ENCODE measurements around the gene ITPR2.

Gene ITPR2

GRCh38 chr12:26870491-26871419 is 37.8 kb upstream of the ITPR2 start:
- H3K9me2 ChIP-seq (replicated peaks; ENCODE audit: insufficient read depth, low read length): no peaks in the 10 kb centered on the region
- H3K79me2 ChIP-seq (ENCODE audit: low read length): no peaks in the 10 kb centered on the region
- H3K9me3 ChIP-seq (replicated peaks; ENCODE audit: insufficient read depth, low read length): no peaks in the 10 kb centered on the region
- peak; percentile 80 for DNase-seq
- peak overlapping the region; percentile 86 for H3K4me2 ChIP-seq (ENCODE audit: low read depth, low read length)
- H3F3A ChIP-seq (ENCODE audit: insufficient read depth, low read length): peaks cover 40% of the 10 kb centered on the region
- no peak for TF ChIP-seq EZH2 (optimal IDR thresholded peaks at IDR 0.05; ENCODE audit: low read depth, low read length)
- TF ChIP-seq CTCF (IDR thresholded peaks at IDR 0.05; ENCODE audit: low read length): no peak
- no peak for TF ChIP-seq EZH2phosphoT487 (IDR thresholded peaks at IDR 0.05; ENCODE audit: low read length)
- H3K4me3 ChIP-seq (ENCODE audit: low read length): peak overlapping the region; percentile 48
- H2AFZ ChIP-seq (ENCODE audit: low read length): peak overlapping the region; percentile 23; the same call in 1 of the 2 replicates
- H3K9ac ChIP-seq (ENCODE audit: low read length): peak overlapping the region; percentile 60
- peaks cover 63% of the 10 kb centered on the region for H3K4me1 ChIP-seq (ENCODE audit: low read length)
- H4K20me1 ChIP-seq (ENCODE audit: insufficient read depth, low read length): no peaks in the 10 kb centered on the region
- no peaks in the 10 kb centered on the region for H3K36me3 ChIP-seq (replicated peaks; ENCODE audit: insufficient read depth, low read length)
- H3K27ac ChIP-seq (ENCODE audit: low read length): peak overlapping the region; percentile 95
- no peaks in the 10 kb centered on the region for H3K27me3 ChIP-seq (replicated peaks; ENCODE audit: insufficient read depth, low read length)

- Histone ChIP-seq H3K9ac (ENCODE audit: low read length) (peak overlapping the region; percentile 60), H3K9me3 (replicated peaks; ENCODE audit: insufficient read depth, low read length) (no peaks in the 10 kb centered on the region), H3K9me2 (replicated peaks; ENCODE audit: insufficient read depth, low read length) (no peaks in the 10 kb centered on the region), H3K4me3 (ENCODE audit: low read length) (peak overlapping the region; percentile 48), H3K79me2 (ENCODE audit: low read length) (no peaks in the 10 kb centered on the region), H2AFZ (ENCODE audit: low read length) (0 out of 2 replicates have a peak overlapping the region, but pooled peaks have one; percentile 20), H3K4me1 (ENCODE audit: low read length) (peaks cover 61% of the 10 kb centered on the region), H3K27ac (ENCODE audit: low read length) (peak overlapping the region; percentile 95), H3K36me3 (replicated peaks; ENCODE audit: insufficient read depth, low read length) (no peaks in the 10 kb centered on the region), H3K27me3 (replicated peaks; ENCODE audit: insufficient read depth, low read length) (no peaks in the 10 kb centered on the region), H4K20me1 (ENCODE audit: insufficient read depth, low read length) (no peaks in the 10 kb centered on the region), H3K4me2 (ENCODE audit: low read depth, low read length) (peak overlapping the region; percentile 86), H3F3A (ENCODE audit: insufficient read depth, low read length) (peaks cover 40% of the 10 kb centered on the region)
- TF ChIP-seq EZH2phosphoT487 (IDR thresholded peaks at IDR 0.05; ENCODE audit: low read length) (no peak), CTCF (IDR thresholded peaks at IDR 0.05; ENCODE audit: low read length) (no peak), EZH2 (optimal IDR thresholded peaks at IDR 0.05; ENCODE audit: low read depth, low read length) (no peak)
- peak; percentile 61 for DNase-seq
Measured at GRCh38 chr12:26869908-26870459, 37.0 kb upstream of the ITPR2 start.

- TF ChIP-seq CTCF (IDR thresholded peaks at IDR 0.05; ENCODE audit: low read length) (no peak), EZH2phosphoT487 (IDR thresholded peaks at IDR 0.05; ENCODE audit: low read length) (no peak), EZH2 (optimal IDR thresholded peaks at IDR 0.05; ENCODE audit: low read depth, low read length) (no peak)
- Histone ChIP-seq H2AFZ (ENCODE audit: low read length) (no peak overlapping the region), H3K9me3 (replicated peaks; ENCODE audit: insufficient read depth, low read length) (no peaks in the 10 kb centered on the region), H3K9me2 (replicated peaks; ENCODE audit: insufficient read depth, low read length) (no peaks in the 10 kb centered on the region), H4K20me1 (ENCODE audit: insufficient read depth, low read length) (no peaks in the 10 kb centered on the region), H3K27me3 (replicated peaks; ENCODE audit: insufficient read depth, low read length) (no peaks in the 10 kb centered on the region), H3K4me1 (ENCODE audit: low read length) (peaks cover 55% of the 10 kb centered on the region), H3K27ac (ENCODE audit: low read length) (peak overlapping the region; percentile 95; the same call in 1 of the 2 replicates), H3F3A (ENCODE audit: insufficient read depth, low read length) (peaks cover 40% of the 10 kb centered on the region), H3K4me2 (ENCODE audit: low read depth, low read length) (no peak overlapping the region), H3K9ac (ENCODE audit: low read length) (no peak overlapping the region), H3K36me3 (replicated peaks; ENCODE audit: insufficient read depth, low read length) (no peaks in the 10 kb centered on the region), H3K4me3 (ENCODE audit: low read length) (no peak overlapping the region), H3K79me2 (ENCODE audit: low read length) (no peaks in the 10 kb centered on the region)
- DNase-seq: no peak
Measured at GRCh38 chr12:26869104-26869494, 36.1 kb upstream of the ITPR2 start.

All from MM.1S (cell line).